ENCODE data around the gene BCAS1.

GRCh38 chr20:53910351-53911002 lies 159.9 kb downstream of the BCAS1 start:
- no peak for TF ChIP-seq POLR2A (IDR thresholded peaks at IDR 0.05; ENCODE audit: low read length)
- no peak for TF ChIP-seq GATA1 (IDR thresholded peaks at IDR 0.05; ENCODE audit: low read depth, low read length)

Data from erythroblast (primary cell).